CD4-positive, alpha-beta T cell treated with Interleukin-12 subunit alpha and Interleukin-12 subunit beta, for 1 hour (primary cell): Measurements from ENCODE around the gene SMAD4.
"Not testable (repeated sequence)": the region's sequence is repeated elsewhere in the genome, so short reads cannot be mapped to it uniquely, and the experiment has no call there.

Source experiments
- DNase-seq: peaks from one replicate; pipeline ENCODE4 v3.0.0-alpha.2; 2020

The SMAD4 gene

GRCh38 chr18:51116996-51117395, 87.0 kb downstream of the SMAD4 start:
- not testable (repeated sequence) for DNase-seq

GRCh38 chr18:51119561-51119960, 89.5 kb downstream of the SMAD4 start:
- DNase-seq = not testable (repeated sequence)

- not testable (repeated sequence) for DNase-seq
Observed at GRCh38 chr18:51119976-51120375, 90.0 kb downstream of the SMAD4 start.

GRCh38 chr18:51120809-51121596, 91.0 kb downstream of the SMAD4 start:
- DNase-seq = no peak

- DNase-seq = no peak
Observed at GRCh38 chr18:51121597-51121857, 91.5 kb downstream of the SMAD4 start.

- no peak for DNase-seq
Observed at GRCh38 chr18:51122266-51123045, 92.4 kb downstream of the SMAD4 start.

GRCh38 chr18:51123046-51123395, 93.0 kb downstream of the SMAD4 start:
- DNase-seq = no peak

- DNase-seq = no peak
Observed at GRCh38 chr18:51123481-51123880, 93.5 kb downstream of the SMAD4 start.

- DNase-seq = no peak
Observed at GRCh38 chr18:51123936-51124486, 94.0 kb downstream of the SMAD4 start.

GRCh38 chr18:51125976-51126375, 96.0 kb downstream of the SMAD4 start:
- no peak for DNase-seq

- no peak for DNase-seq
Observed at GRCh38 chr18:51127664-51128063, 97.7 kb downstream of the SMAD4 start.

GRCh38 chr18:51128533-51128932, 98.5 kb downstream of the SMAD4 start:
- DNase-seq = no peak

GRCh38 chr18:51132256-51132935, 102.4 kb downstream of the SMAD4 start:
- DNase-seq = no peak

- no peak for DNase-seq
Observed at GRCh38 chr18:51133580-51134160, 103.7 kb downstream of the SMAD4 start.
